HT1080 (cell line): ENCODE measurements around the gene SKA1. TPM values are rescaled to one million over a fixed set of nuclear protein-coding genes. Genes with fewer than 3 reads are reported as not detected.

Experiments
- DNase-seq: peaks from one replicate; pipeline ENCODE4 v3.0.0-alpha.2; 2015; ENCODE audit warnings: low read depth
- polyA plus RNA-seq, 2 experiments: library from polyadenylated mRNA; depleted of rRNA; stranded (reverse); fragments of >200 nt; gene quantifications; 2 replicates each; pipeline ENCODE4 v1.2.3, GENCODE V29; 2015
- total RNA-seq: library from RNA; depleted of rRNA; stranded (reverse); fragments of >200 nt; shearing (Covaris generic); gene quantifications from 2 replicates; pipeline ENCODE4 v1.2.3, GENCODE V29; 2014; rRNA removed

SKA1 gene
- total RNA-seq: 40.5 and 43.1 TPM in 2 replicates
- polyA plus RNA-seq (2015; cell fraction: cytosol; rRNA removed): 28.3 and 33.2 TPM in 2 replicates
- 14.2 and 18.5 TPM in 2 replicates for polyA plus RNA-seq (2015; cell fraction: nucleus; rRNA removed)

- peak; percentile 92 for DNase-seq
These were observed at the start of gene SKA1 for GRCh38 chr18:50374753-50375391. SKA1 (plus strand) TSS chr18:50375046; CDS start chr18:50375831, 785 bp downstream.

GRCh38 chr18:50327983-50328382, 46.9 kb upstream of the SKA1 start:
- no peak for DNase-seq

- DNase-seq: no peak
These were observed 44.7 kb upstream of the SKA1 start for GRCh38 chr18:50330176-50330575.

- DNase-seq: no peak
These were observed 43.2 kb upstream of the SKA1 start for GRCh38 chr18:50331691-50332090.

GRCh38 chr18:50334546-50335152, 40.2 kb upstream of the SKA1 start:
- DNase-seq: no peak

GRCh38 chr18:50338122-50338521, 36.7 kb upstream of the SKA1 start:
- no peak for DNase-seq

GRCh38 chr18:50338715-50339114, 36.1 kb upstream of the SKA1 start:
- no peak for DNase-seq

- no peak for DNase-seq
These were observed 34.8 kb upstream of the SKA1 start for GRCh38 chr18:50340078-50340477.

GRCh38 chr18:50341443-50341842, 33.4 kb upstream of the SKA1 start:
- no peak for DNase-seq

GRCh38 chr18:50350699-50351098, 24.1 kb upstream of the SKA1 start:
- no peak for DNase-seq

GRCh38 chr18:50356036-50356945, 18.6 kb upstream of the SKA1 start:
- DNase-seq: peak; percentile 70

- no peak for DNase-seq
These were observed 16.0 kb upstream of the SKA1 start for GRCh38 chr18:50358844-50359243.

GRCh38 chr18:50359806-50360205, 15.0 kb upstream of the SKA1 start:
- DNase-seq: no peak

- DNase-seq: no peak
These were observed 14.2 kb upstream of the SKA1 start for GRCh38 chr18:50360611-50361010.

- no peak for DNase-seq
These were observed 5.2 kb upstream of the SKA1 start for GRCh38 chr18:50369672-50370071.

GRCh38 chr18:50372743-50373142, 2.1 kb upstream of the SKA1 start:
- peak; percentile 26 for DNase-seq

- no peak for DNase-seq
These were observed 1.2 kb upstream of the SKA1 start for GRCh38 chr18:50373561-50374219.

GRCh38 chr18:50374220-50374752, 560 bp upstream of the SKA1 start:
- no peak for DNase-seq

- no peak for DNase-seq
These were observed 2.4 kb downstream of the SKA1 start for GRCh38 chr18:50377061-50377798.

GRCh38 chr18:50388988-50389387, 14.1 kb downstream of the SKA1 start:
- DNase-seq: no peak
